Neuronal stem cell (in vitro differentiated cells): ENCODE data around the gene RGS8.
A peak's percentile ranks its signal among the peaks of the same experiment; 100 is the strongest.
"Not testable (repeated sequence)": the region's sequence is repeated elsewhere in the genome, so short reads cannot be mapped to it uniquely, and the experiment has no call there.

ENCODE experiments used
- DNase-seq: peaks from one replicate; pipeline ENCODE4 v3.0.0-alpha.2; 2013; ENCODE audit warnings: low spot score
- H2AFZ ChIP-seq: one replicate; pipeline ENCODE4 v1.6.1; 2013; ENCODE audit warnings: mild to moderate bottlenecking, low read length, inconsistent platforms
- H2AK5ac ChIP-seq: 2 replicates; pipeline ENCODE4 v1.6.1; 2013; ENCODE audit warnings: low read depth, mild to moderate bottlenecking, inconsistent platforms, low read length, moderate library complexity, mixed read lengths
- H2BK120ac ChIP-seq: 2 replicates; pipeline ENCODE4 v1.6.1; 2013; ENCODE audit warnings: low read depth, mild to moderate bottlenecking, inconsistent platforms, low read length, moderate library complexity, mixed read lengths
- H2BK12ac ChIP-seq: one replicate; pipeline ENCODE4 v1.6.1; 2013; ENCODE audit warnings: low read length, inconsistent platforms
- H2BK15ac ChIP-seq: 2 replicates; pipeline ENCODE4 v1.6.1; 2013; ENCODE audit warnings: mild to moderate bottlenecking, low read length, inconsistent platforms, mixed read lengths
- H2BK5ac ChIP-seq: one replicate; pipeline ENCODE4 v1.6.1; 2013; ENCODE audit warnings: inconsistent platforms, mild to moderate bottlenecking, low read length, moderate library complexity
- H3K14ac ChIP-seq: one replicate; pipeline ENCODE4 v1.6.1; 2013; ENCODE audit warnings: low read length, inconsistent platforms
- H3K18ac ChIP-seq: 2 replicates; pipeline ENCODE4 v1.6.1; 2013; ENCODE audit warnings: low read length, inconsistent platforms
- H3K23ac ChIP-seq: 2 replicates; pipeline ENCODE4 v1.6.1; 2013; ENCODE audit warnings: low read depth, mild to moderate bottlenecking, mixed read lengths, low read length, inconsistent platforms; ENCODE audit not compliant: poor library complexity
- H3K27ac ChIP-seq: replicated peaks from 3 replicates; pipeline ENCODE4 v1.5.1; 2013; ENCODE audit warnings: low read length, inconsistent platforms
- H3K27me3 ChIP-seq, 3 experiments: 2 replicates each; pipeline ENCODE4 v1.6.1; 2013; ENCODE audit warnings: low read length in 3 of 3, mild to moderate bottlenecking in 2 of 3, inconsistent platforms in 1 of 3, low read depth in 1 of 3, mixed read lengths in 1 of 3, moderate library complexity in 1 of 3; ENCODE audit not compliant: control insufficient read depth in 3 of 3, insufficient read depth in 3 of 3
- H3K36me3 ChIP-seq, 2 donors: replicated peaks in 1 of 2; 2 replicates each; pipeline ENCODE4 v1.6.1; 2013; ENCODE audit warnings: low read length in 2 of 2; ENCODE audit not compliant: control insufficient read depth in 2 of 2, insufficient read depth in 2 of 2
- H3K4ac ChIP-seq: 2 replicates; pipeline ENCODE4 v1.6.1; 2013; ENCODE audit warnings: inconsistent platforms, mild to moderate bottlenecking, low read length, moderate library complexity
- H3K4me1 ChIP-seq, 2 donors: 1 replicate in 1 of 2; 2 replicates in 1 of 2; pipeline ENCODE4 v1.6.1; 2013; ENCODE audit warnings: low read length in 2 of 2, low read depth in 1 of 2; ENCODE audit not compliant: control insufficient read depth in 2 of 2, insufficient read depth in 1 of 2
- H3K4me2 ChIP-seq: one replicate; pipeline ENCODE4 v1.6.1; 2013; ENCODE audit warnings: mild to moderate bottlenecking, low read length, inconsistent platforms; ENCODE audit not compliant: insufficient read depth, poor library complexity, severe bottlenecking
- H3K4me3 ChIP-seq, 2 donors: 2 replicates each; pipeline ENCODE4 v1.5.1; 2013; ENCODE audit warnings: low read length in 2 of 2, mild to moderate bottlenecking in 2 of 2, inconsistent platforms in 1 of 2, moderate library complexity in 1 of 2
- H3K79me1 ChIP-seq: one replicate; pipeline ENCODE4 v1.6.1; 2013; ENCODE audit warnings: low read depth, mild to moderate bottlenecking, inconsistent platforms, low read length, moderate library complexity
- H3K9ac ChIP-seq: one replicate; pipeline ENCODE4 v1.6.1; 2013; ENCODE audit warnings: mild to moderate bottlenecking, low read depth, low read length, inconsistent platforms; ENCODE audit not compliant: poor library complexity
- H3K9me3 ChIP-seq, 2 donors: replicated peaks in 1 of 2; 2 replicates each; pipeline versions ENCODE3 to v1.6.1; 2013; ENCODE audit warnings: low read length in 2 of 2, mild to moderate bottlenecking in 2 of 2, inconsistent platforms in 1 of 2, low read depth in 1 of 2, mixed read lengths in 1 of 2, moderate library complexity in 1 of 2; ENCODE audit not compliant: control insufficient read depth in 2 of 2, insufficient read depth in 1 of 2
- H4K8ac ChIP-seq: one replicate; pipeline ENCODE4 v1.6.1; 2013; ENCODE audit warnings: low read depth, mild to moderate bottlenecking, inconsistent platforms, low read length, moderate library complexity
- H4K91ac ChIP-seq: one replicate; pipeline ENCODE4 v1.6.1; 2013; ENCODE audit warnings: low read length, low read depth, mild to moderate bottlenecking, inconsistent platforms; ENCODE audit not compliant: poor library complexity
- WGBS, 2 donors: extraction: QIAGEN DNeasy Blood & Tissue Kit; methylation state at CpG; one replicate each; pipeline ENCODE4 v1.1.7; 2013; ENCODE audit warnings: missing lambda C conversion rate in 2 of 2, mixed read lengths in 1 of 2; ENCODE audit not compliant: insufficient read length in 2 of 2, insufficient replicate concordance in 1 of 2; ENCODE audit errors: extremely low coverage in 2 of 2; 5-methylcytosine and 5-hydroxymethylcytosine counted together

The RGS8 gene

DNA sequence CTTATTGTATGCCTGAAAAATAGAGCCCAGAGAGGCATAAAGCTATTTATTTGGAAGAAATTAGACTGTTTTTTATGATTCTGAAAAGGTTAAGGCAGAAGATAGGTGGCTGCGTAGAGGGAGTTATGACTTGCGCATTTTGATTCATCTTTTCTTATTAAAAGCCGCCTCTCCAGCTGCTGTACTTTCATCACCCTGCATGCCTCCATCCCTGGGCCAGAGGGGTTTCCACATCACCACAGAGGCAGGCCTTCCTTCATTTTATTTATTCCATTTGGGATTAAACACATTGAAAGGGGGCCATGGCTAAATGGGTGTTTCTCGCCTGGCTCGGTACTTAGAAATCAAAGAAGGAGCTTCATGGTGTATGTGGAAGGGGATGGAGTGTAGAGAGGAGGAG, 14.6 kb upstream of the RGS8 start:
- no peak overlapping the region for H3K4me3 ChIP-seq
- no peak overlapping the region for H3K27ac ChIP-seq
- no peak overlapping the region for H3K14ac ChIP-seq
- H3K4me1 ChIP-seq = peaks cover 6 to 14% of the 10 kb centered on the region in 2 donors
- no peak overlapping the region for H2BK12ac ChIP-seq
- no CpG with 5 or more reads among the region's 5 CpGs for WGBS, 2 donors
- no peak overlapping the region for H4K8ac ChIP-seq
- H2BK15ac ChIP-seq = peak overlapping the region; percentile 40
- H3K27me3 ChIP-seq = peaks cover 0 to 3% (median 0%) of the 10 kb centered on the region in 3 experiments
- peak overlapping the region; percentile 92 for H3K18ac ChIP-seq
- H3K9ac ChIP-seq = no peak overlapping the region
- no peak overlapping the region for H3K23ac ChIP-seq
- no peaks in the 10 kb centered on the region for H3K79me1 ChIP-seq
- no peak overlapping the region for H3K4me2 ChIP-seq
- DNase-seq = no peak
- H2AFZ ChIP-seq = peak overlapping the region; percentile 72
- no peaks in the 10 kb centered on the region for H3K9me3 ChIP-seq
- H2BK5ac ChIP-seq = peak overlapping the region; percentile 21
- H2BK120ac ChIP-seq = no peak overlapping the region
- H4K91ac ChIP-seq = no peak overlapping the region
- no peak overlapping the region for H3K4ac ChIP-seq
- peak overlapping the region; percentile 17 for H2AK5ac ChIP-seq
- no peaks in the 10 kb centered on the region for H3K36me3 ChIP-seq

DNA sequence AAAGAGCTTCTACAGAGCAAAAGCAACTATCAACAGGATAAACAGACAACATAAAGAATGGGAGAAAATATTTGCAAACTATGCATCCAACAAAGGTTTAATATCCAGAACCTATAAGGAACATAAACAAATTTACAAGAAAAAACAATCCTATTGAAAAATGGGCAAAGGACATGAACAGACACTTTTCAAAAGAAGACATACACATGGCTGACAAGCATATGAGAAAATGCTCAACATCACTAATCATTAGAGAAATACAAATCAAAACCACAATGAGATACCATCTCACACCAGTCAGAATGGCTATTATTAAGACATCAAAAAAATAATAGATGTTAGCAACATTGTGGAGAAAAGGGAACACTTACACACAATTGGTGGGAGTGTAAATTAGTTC, 8.8 kb upstream of the RGS8 start:
- H2BK5ac ChIP-seq, H3K27ac ChIP-seq, H2AFZ ChIP-seq, H3K79me1 ChIP-seq, H4K8ac ChIP-seq, H3K9ac ChIP-seq, H3K4ac ChIP-seq, H2AK5ac ChIP-seq, H2BK12ac ChIP-seq, H4K91ac ChIP-seq, H3K4me2 ChIP-seq, H3K4me3 ChIP-seq, H3K27me3 ChIP-seq, H3K23ac ChIP-seq, H3K9me3 ChIP-seq, H3K18ac ChIP-seq, H3K36me3 ChIP-seq, H3K14ac ChIP-seq, H2BK120ac ChIP-seq, H2BK15ac ChIP-seq, H3K4me1 ChIP-seq, DNase-seq: not testable (repeated sequence)

DNA sequence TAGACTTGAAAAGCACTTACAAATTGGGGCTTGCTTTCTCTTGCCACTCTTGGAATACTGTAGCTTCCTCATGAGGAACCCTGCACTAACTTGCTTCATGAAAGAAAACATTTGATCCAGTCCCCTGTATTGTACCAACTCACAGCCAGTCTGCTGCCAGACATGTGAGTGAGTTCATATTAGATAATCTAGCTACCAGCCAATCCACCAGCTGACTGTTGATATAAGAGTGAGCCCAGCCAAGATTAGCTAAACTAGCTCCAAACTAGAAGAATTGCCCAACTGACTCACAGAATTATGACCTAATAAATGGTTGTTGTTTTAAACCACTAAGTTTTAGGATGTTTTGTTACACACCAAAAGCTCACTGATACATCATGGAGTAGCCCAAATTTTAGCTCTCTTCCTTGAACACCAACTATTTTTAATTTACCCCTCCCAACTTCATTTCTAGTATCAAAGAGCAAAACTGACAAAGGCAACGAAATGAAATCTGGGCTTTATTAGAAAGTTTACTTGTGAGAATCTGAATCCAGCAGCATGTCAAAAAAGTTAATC, 6.6 kb upstream of the RGS8 start:
- no peak for DNase-seq
- Histone ChIP-seq H3K79me1 (no peaks in the 10 kb centered on the region), H3K18ac (no peak overlapping the region), H2BK15ac (no peak overlapping the region), H3K4me1 (no peaks in the 10 kb centered on the region), H3K4me3 (no peak overlapping the region), H3K27ac (no peak overlapping the region), H2BK120ac (no peak overlapping the region), H2BK5ac (no peak overlapping the region), H4K8ac (no peak overlapping the region), H3K14ac (no peak overlapping the region), H3K9ac (no peak overlapping the region), H3K36me3 (no peaks in the 10 kb centered on the region), H3K4me2 (no peak overlapping the region), H3K9me3 (peaks cover 0 to 2% of the 10 kb centered on the region in 2 donors), H2AFZ (no peak overlapping the region), H2AK5ac (no peak overlapping the region), H3K27me3 (peaks cover 0 to 11% (median 0%) of the 10 kb centered on the region in 3 experiments), H2BK12ac (no peak overlapping the region), H3K4ac (no peak overlapping the region), H4K91ac (no peak overlapping the region), H3K23ac (no peak overlapping the region)
- WGBS, 2 donors = no CpG with 5 or more reads among the region's 1 CpG

DNA sequence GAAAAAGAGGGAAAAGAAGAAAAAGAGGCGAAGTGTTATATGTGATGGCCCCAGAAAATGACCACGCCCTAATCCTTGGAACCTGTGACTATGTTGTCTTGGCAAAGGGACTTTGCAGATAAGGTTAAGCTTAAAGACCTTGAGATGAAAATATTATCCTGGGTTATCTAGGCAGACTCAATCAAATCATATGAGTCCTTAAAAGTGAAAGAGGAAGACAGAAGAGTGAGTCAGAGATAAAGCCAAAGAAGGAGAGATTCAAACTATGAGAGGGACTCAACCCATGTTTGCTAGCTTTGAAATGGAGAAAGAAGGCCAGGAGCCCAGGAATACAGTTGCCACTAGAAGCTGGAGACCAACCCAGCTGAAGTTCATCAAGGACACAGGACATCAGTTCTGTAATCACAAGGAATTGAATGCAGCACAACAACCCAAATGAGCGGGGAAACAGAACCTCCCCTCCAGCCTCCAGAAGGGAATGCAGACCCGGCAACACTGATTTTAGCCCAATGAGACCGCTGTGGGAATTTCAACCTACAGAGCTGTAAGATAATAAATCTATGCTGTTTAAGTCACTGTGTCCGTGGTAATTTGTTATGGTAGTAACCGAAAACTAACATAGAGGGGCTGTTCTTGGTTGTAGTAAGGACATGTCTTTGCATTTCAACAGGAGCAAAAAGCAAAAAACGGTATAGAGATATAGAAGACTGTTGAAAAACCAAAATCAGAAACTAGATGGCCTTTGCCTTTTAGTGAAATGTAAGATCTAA, 4.2 kb upstream of the RGS8 start:
- DNase-seq = no peak
- H2BK12ac ChIP-seq = no peak overlapping the region
- H2AFZ ChIP-seq = no peak overlapping the region
- no peak overlapping the region for H3K4me2 ChIP-seq
- no peaks in the 10 kb centered on the region for H3K79me1 ChIP-seq
- no peak overlapping the region for H3K4me3 ChIP-seq
- no peak overlapping the region for H4K8ac ChIP-seq
- no peak overlapping the region for H3K4ac ChIP-seq
- H3K36me3 ChIP-seq = no peaks in the 10 kb centered on the region
- H3K27me3 ChIP-seq = peaks cover 0 to 32% (median 0%) of the 10 kb centered on the region in 3 experiments
- H2AK5ac ChIP-seq = no peak overlapping the region
- H2BK120ac ChIP-seq = no peak overlapping the region
- H3K27ac ChIP-seq = no peak overlapping the region
- no peak overlapping the region for H3K18ac ChIP-seq
- H3K23ac ChIP-seq = no peak overlapping the region
- H2BK5ac ChIP-seq = no peak overlapping the region
- peaks cover 10 to 14% of the 10 kb centered on the region in 2 donors for H3K4me1 ChIP-seq
- H4K91ac ChIP-seq = no peak overlapping the region
- no peak overlapping the region for H3K9ac ChIP-seq
- WGBS, 2 donors = 100% methylated on average over 1 of the region's 8 CpGs; no CpG with 5 or more reads in 1 of the 2 donors
- H3K9me3 ChIP-seq = peaks cover 0 to 2% of the 10 kb centered on the region in 2 donors
- no peak overlapping the region for H3K14ac ChIP-seq
- H2BK15ac ChIP-seq = no peak overlapping the region
